ENCODE results near the gene RPTOR.

The RPTOR gene

DNA sequence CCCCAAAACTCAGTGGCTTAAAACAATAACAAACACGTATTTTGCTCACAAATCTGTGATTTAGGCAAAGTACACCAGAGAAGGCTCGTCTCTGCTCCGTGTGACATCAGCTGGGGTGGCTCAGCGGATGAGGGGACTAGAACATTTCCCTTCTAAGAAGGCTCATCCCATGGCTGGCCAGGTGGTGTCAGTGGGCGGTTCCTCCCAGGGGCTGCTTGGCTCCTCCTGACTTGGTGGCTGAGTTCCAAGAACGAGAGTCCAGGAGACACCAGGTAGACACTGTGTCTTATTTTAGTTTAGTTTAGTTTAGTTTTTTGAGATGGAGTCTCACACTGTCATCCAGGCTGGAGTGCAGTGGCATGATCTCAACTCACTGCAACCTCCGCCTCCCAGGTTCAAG is 441.4 kb downstream of the RPTOR start:
- no peak for DNase-seq (ENCODE audit: low read depth)

DNA sequence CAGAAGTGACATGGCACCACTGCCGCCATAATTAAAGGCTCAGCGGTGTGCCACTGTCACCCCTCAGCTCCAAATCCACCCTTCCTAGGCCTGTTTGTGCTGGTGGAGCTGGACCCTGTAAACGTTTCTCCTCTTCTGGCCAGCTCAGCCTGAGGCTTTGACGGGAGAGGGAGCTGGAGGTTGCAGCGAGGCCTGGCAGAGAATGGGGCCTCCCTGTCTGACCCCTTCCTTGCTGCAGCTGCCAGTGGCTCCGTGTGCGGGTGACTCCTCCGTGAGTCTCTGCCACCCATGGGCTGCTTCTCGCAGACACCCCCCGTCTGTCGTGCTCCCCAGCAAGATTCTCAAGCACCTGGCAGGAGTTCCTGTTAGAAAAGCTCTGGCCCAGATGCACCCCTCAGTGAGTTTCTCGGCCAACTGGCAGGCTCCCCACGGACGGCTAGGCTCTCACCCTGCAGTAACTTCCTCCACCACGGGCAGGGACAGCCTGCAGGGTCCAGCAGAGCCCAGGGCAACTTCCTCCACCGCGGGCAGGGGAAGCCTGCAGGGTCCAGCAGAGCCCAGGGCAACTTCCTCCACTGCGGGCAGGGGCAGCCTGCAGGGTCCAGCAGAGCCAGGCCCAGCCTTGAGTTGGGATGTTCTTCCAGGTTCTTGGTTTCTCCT is 442.3 kb downstream of the RPTOR start:
- DNase-seq (ENCODE audit: low read depth): no peak

DNA sequence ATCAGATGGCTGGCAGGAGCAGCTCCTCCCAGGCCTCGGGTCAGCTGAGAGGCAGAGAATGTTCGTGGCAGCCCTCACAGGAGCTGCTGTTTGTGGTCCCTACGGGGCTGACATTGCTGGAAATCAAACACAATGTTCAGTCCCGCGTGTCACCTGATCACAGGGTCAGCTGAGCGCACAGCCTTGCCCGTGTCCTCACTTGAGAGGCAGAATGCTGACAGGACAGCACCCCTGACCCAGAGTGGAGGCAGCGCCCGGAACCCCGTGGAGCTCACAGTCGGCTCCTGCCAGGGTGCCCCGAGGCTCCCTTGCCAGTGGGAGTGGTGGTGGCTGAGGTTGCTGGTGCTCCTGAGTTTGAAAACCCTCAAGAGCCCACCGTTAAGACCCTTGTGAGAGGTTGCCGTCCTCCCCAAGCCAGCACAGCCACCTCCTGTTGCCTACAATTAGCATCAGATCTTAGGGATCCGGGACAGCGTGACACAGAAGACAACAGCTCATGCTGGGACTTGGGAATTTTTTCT is 443.4 kb downstream of the RPTOR start:
- no peak for DNase-seq (ENCODE audit: low read depth)

DNA sequence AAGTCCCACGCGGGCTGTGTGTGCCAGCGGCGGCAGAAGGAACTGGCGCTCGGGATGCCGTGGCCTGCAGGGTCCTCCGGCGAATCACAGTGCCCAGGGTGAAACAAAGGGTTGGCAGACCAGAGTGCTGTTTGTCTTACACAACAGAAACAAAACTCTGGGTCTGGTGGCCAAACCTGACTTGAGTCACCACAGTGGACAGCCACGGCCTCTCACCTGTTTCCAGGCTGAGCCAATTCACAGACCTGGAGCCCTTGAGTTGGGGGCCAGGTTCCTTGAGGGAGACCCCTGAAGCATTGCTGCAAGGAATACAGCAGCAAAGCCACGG is 444.9 kb downstream of the RPTOR start:
- no peak for DNase-seq (ENCODE audit: low read depth)

DNA sequence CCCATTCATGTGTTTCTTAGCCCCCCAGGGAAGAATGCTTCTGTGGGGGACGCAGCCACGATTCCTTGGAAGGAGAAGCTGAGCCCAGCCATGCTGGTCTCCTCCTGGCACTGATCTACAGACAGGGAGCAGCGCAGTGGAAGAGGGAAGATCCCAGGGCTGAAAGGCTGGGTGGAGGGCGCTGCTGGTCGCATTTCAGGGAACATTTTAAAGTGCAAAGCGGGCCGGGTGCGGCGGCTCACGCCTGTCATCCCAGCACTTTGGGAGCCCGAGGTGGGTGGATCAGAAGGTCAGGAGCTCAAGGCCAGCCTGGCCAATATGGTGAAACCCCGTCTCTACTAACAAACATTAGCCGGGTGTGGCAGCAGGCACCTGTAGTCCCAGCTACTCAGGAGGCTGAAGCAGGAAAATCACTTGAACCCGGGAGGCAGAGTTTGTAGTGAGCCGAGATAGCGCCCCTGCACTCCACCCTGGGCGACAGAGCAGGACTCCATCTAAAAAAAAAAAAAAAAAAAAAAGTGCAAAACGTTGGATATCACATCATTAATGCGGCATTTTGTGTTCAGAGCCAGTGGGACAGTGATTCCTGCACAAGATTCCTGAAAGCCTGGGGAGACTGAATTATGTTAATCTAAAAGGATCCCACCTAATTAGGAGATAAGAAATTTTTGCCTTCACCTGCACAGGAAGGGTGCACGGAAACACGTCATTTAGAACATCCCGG is 446.4 kb downstream of the RPTOR start:
- DNase-seq (ENCODE audit: low read depth): no peak

DNA sequence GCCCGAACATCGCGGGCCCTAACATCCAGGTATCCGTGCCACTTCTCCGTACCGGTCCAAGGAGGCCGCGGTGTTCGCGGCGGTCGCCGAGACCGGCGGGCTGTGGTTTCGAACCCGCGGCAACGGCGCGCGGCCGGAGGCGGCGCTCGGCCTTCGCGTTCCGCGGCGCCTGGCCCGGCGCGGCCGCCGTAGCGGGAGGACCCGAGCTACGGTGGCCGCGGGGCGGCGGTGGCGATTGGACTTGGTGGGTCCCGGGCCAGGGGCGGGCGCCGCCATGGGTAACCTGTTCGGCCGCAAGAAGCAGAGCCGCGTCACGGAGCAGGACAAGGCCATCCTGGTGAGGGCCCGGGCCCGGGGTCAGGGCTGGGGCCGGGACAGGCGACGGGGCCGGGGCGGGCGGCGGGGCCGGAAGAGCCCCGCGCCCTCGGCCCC is 447.0 kb downstream of the RPTOR start, which contains the start of gene CHMP6:
Gene CHMP6 (plus strand): TSS at position 197 of the 432 bp plus-strand sequence. CDS start 78 bp downstream, at position 275.
- DNase-seq (ENCODE audit: low read depth): peak; percentile 23

DNA sequence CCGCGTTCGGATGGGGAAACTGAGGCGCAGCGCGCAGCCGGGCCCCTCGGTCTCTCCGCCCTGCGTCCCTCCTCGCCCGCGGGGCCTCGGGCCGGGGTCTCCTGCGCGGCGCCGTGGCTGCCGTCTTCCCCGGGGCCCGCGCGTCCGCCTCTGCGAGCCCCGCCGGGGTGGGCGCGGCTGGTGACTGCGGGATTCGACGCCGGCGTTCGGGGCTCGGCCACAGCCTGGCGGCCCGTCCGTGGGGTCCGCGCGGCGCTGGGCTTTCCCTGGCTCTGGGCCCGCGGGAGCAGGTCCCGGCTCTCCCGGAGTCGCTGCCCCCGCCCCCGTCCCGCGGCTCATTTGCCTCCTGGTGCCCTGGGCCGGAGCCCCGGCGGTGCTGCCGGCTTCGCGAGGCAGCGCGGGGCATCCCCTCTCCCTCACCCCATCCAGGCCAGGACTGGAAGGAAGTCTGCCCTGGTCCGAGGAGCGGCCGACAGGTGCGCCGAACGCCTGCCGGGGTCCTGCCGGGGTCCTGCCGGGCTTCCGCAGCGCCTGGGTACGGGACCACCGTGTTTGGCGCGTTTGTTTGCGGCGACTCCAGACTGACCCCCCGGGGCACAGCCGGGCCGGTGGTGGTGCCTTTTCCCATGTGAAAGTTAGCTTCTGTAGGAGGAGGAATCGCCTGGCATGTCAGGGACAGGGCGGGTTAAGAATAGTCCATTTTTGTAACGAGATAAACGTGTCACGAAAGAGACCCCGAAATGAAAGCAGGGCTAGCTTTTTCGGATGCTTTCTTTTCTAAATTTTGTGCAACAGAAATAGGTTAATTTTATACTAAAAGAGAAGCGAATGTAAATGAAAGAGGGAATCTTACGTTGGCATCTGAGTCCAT is 447.7 kb downstream of the RPTOR start:
- DNase-seq (ENCODE audit: low read depth): no peak

DNA sequence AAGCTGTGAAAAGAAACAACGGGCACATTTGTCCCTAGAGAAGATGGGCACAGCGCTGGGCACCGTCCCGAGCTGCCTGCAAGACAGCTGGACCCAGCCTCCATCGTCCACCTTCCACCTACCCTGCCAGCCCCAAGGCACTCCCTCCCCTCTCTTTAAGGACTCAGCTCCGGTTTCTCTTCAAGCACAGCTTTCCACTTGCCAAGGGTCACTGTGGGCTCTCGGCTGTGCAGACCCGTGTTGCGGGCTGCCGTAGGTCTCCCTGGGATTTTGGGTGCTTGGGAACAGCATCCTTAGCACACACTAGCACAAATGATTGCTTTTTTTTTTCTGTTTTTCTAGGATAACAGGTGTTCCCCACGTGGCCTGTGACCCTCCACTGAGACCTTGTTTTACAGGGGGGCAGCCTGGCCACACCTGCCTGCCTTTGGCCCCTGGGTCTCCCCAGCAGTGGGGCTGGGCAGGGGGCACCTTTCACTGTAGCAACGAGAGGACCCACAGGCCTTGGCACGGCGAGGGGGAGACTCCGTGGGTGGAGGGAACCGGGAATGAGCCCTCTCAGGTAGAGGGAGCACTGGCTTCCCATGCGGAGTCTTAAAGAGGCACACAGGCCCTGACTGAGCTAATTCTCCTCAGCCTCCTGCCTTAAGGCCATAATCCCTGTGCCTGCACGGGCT is 448.4 kb downstream of the RPTOR start:
- no peak for DNase-seq (ENCODE audit: low read depth)

DNA sequence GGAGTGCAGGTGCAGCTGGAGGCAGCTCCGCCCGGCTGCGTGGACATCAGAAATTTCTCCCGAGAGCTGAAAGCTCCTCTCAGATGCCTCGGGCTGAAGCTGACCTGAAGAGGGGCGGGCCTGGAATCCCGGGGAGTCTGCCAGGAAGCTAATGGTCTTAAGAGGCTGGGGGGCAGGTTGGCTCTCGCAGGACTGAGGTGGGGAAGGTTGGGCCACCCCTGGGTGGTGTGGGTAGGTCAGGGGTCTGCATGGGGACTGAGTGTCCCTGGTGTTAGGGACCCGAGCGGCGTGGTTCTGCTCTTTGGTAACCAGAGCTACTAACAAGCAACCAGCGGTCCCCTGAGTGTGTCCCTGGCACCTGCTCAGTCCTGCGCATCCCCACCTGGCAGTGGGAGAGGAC is 450.5 kb downstream of the RPTOR start:
- DNase-seq (ENCODE audit: low read depth): no peak

DNA sequence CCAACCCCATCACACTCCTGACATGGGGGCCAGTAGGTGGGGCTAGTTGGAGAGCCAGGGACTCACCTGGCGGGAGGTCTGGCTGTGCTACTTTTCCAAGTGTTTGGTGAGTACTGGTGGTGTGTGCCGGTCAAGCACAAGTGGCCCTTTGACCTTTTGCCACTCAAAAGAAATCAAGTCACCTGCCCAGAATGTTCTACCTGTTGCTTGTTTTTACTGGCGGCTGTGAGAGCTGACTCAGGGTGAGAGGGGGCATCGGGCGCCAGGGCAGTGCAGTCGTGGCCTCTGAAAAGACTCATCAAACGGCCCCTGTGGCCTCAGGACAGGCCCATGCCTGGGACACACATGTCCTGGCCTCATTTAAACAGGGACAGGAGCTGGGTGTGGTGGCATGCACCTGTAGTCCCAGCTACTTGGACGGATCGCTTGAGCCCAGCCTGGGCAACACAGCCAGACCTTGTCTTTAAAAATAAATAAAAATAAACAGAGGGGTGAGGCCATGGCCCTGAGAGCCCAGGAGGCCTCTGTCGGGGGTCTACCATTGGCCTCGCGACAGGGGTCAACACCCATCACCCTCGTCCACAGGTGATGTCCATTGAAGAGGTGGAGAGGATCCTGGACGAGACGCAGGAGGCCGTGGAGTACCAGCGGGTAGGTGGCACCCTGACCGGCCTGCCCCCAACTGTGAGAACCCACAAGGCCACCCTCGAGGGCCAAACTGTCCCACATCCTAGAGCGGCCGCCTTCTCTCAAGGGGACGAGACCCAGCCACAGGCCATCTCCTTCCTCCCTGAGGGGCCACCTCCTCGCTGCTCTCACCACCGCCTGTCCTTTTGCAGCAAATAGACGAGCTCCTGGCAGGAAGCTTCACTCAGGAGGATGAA is 452.0 kb downstream of the RPTOR start:
- no peak for DNase-seq (ENCODE audit: low read depth)

DNA sequence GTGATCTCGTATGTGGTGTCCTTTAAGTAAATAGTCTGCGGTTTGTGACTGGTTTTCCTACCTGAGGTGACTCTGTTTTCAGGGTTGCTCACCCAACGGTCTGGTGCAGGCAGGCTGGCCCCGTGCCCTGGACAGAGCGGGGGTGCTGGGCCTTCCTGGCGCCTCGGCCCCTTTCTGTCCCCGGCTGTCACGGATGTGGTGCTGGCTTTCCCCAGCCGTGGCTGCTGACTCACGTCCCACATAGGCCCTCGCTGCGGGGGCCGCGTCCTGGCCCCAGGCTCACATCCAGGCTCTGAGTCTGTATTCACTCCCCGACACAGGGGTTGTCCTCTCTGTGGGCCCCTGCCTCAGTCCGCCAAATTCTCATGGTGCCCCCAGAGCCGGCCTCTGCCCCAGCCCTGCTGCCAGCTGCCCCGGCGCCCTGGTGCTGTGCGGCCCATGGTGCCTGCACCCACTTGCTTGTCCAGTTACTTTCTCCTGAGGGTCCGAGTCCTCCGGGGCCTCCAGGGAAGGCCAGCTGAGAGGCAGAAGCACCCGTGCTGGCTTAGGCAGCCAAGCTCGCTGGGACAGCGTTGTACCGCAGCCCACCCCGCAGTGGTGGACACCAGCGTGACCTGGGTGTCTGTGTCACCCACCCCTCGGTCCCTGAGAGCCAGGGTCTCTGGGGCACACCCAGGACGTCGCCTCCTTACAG is 452.9 kb downstream of the RPTOR start:
- no peak for DNase-seq (ENCODE audit: low read depth)

DNA sequence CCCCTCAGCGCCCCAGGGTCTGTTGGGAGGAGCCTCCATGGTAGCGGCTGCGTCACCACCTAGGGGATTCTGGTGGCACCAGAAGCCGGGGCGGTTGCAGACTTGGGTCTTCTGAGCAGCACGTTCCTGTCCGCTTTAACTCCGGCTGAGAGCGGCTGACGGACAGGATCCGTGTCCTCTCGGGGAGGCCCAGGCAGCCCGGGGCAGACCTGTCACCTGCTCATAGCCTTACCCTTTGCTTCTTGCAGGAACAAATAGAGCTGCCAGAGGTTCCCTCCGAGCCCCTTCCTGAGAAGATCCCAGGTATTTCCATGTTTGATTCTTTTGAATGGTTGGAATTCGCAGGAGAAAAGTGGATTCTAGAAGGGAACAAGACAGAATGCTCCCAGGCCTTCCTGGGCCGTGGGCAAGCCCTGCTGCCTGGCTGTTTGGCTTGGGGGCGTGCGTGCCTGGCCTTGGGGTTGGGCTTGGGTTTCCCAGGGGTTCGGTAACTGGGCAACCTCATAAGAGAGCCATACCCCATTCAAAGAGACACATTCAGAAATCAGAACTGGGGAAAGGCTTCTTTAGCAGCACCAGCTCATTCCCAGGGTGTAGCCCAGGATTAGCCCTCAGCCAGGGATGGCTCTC is 453.6 kb downstream of the RPTOR start:
- DNase-seq (ENCODE audit: low read depth): no peak

DNA sequence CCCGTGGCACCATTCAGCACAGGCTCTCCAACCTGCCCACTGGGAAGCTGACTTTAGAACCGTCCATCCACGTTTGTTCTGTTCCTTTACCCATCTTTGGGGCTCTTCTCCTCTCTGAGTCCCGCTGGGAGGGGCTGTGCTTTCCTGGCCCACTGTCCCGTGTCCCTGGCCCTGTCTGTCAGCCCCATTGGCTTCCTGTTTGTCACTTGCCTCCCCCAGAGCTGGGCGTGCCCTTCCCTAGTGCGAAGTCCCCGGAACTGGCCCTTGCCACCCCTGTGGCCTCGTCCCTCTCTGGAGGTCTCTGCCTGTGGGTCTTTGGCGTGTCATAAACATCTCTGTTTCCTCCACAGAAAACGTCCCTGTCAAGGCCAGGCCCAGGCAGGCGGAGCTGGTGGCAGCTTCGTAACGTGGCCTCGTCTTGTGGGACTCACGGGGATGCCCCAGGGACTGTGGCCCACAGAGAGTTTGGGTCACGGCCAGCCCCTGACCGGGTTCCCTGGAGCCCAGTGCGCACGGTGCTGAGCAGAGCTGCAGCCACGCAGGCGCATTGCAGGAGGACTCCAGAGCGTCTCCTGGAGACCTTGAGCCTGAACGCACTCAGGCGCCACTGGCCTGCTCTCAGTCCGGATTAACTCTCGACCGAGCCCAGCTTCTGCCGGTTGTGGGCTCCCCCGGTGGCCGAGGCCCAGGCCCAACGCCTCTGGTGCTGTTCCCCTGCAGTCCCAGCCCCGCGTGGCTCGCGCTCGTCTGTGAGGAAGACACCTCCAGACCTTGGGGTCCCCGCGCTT is 454.3 kb downstream of the RPTOR start:
- no peak for DNase-seq (ENCODE audit: low read depth)

DNA sequence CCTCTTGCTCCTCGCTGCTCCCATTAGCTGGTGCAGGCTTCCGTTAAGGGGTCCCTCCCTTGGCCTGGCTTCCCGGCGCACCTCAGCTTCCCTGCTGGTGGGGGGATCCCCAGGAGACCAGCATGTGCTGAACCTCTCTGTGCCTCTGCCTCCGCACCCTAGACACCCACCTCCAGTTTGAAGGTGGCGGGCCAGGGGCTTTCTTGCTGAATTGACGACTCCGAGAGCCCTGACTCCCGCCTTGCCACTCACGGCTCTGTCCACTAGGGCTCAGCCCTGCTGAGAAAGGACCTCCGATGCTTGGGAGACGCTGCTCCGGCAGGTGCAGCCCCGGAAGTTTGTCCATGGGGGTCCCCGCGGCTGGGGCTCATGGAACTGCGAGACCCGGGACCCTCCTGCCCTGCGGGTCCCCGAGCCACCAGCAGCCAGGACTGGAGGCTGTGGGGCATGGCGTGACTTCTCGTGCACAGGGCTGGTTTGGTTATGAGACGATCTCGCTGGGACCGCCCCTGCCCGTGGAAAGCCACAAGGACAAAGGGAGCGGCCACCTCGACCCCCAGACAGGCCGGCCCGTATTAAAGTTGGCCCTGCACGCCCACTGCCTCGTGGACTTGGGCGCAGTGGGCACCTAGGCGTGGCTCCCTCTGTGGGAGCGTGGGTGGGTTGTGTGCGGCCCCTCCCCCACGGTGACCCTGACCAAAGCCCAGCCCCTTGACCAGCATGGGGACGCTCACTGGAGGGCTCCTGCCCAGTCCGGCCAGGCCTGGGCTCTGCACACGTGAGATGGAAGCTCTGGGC is 455.1 kb downstream of the RPTOR start:
- DNase-seq (ENCODE audit: low read depth): no peak

DNA sequence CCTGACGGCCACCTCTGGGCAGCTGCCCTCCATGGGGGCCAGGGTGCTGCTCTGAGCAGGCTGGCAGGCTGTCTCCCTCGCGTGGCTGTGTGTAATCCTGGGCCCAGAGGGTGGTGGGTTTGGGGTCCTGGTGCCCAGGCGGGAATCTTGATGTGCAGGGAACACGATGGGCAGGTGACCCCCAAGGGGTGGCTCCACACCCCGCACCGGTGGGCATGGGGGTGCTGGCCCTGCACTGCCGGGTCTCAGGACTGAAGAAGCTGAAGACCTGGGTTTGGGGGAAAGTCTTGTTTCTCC is 455.6 kb downstream of the RPTOR start:
- no peak for DNase-seq (ENCODE audit: low read depth)

DNA sequence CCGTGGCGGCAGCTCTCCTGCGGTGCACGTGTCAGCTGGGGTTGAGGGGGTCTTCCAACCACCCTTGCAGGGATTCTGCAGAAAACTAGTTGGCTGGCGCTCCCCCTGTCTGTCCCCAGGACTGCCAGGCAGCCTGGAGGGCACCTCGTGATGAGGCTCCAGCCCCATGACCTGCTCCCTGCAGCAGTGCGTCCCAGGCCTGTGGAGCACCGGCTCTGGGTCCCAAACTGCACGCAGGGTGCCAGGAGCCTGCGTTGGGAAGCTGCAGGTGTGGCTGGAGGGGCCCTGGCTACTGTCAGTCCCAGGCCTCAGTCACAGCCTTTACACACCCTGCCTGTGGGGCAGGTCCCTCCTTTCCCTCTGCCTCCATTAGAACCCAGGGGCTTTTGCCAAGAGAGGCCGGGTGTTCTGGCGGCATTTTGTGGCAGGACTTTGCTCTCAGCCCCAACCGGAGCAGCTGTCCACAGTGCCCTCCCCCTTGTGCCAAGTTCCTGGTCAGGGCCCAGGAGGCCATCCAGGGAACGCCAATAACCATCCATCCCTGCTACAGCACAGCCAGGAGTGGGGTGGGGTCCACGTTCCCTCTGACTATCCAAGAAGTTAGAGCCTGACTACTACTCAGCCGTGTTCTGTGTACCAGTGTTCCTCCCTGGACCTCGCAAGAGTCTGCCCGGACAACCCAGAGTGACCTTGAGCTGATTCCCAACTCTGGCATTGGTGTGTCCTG is 456.2 kb downstream of the RPTOR start:
- DNase-seq (ENCODE audit: low read depth): no peak

DNA sequence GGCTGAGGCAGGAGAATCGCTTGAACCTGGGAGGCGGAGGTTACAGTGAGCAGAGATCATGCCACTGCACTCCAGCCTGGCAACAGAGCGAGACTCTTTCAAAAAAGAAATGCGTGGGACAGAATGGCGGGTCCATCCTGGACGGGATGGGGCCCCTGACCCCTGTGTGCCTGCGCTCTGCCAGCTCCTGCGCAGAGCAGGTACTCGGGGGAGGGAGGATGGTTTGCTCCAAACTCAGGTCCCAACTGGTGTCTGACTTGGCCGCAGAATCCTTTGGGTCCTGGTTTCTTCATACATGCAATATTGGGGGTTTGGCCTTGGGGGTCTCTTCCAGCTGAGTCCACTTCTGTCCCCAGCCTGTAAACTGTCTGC is 457.4 kb downstream of the RPTOR start:
- no peak for DNase-seq (ENCODE audit: low read depth)

All from fibroblast of the conjunctiva (primary cell).